GM19438 (cell line): ENCODE measurements around the gene TMEM252.

Source experiments
- ATAC-seq: cut with Tn5 transposase; IDR thresholded peaks from one replicate; pipeline ENCODE4 v1.9.1; 2021; ENCODE audit warnings: low read depth; ENCODE audit not compliant: unreplicated experiment

The TMEM252 gene

DNA sequence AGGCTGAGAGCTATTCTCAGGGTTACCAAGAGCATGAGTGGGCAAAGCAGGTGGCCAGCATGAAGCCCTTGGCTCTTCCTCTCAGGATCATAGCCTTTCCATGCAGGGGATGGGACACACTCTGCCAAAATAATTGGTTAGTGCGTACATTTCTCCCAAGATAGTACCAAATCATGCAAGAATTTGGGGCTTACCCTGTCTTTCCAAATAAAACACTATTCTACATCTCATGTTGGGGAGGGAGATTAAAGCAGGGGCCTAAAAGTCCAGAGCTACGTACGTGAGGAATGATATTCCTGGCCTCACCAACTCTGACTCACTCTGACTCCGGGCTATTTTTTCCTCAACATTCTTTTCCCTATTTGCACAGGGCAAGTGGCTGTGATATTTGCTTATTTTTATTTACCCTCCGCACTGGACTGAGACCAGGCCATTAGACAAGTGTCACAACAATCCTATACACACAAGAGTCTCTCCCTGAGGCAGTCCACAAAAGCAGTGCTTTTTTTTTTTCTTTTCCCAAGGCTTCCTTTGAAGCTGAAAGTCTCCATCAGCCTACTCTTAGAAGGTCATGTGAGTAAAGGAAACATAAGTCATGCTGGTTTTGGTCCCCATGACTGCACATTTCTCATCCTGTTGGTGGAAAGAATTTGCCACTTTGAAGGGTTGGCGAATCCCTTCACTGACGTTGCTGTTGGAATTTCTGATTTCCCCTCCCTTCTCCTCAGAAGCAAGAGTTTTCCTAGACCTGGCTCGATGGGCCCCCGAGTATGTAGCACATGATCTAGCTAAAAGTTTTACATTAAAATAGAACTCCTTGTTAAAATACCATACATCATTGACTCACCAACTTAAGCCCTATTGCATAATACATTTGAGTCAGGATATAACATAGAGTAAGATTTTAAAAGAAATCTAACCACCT, 40.0 kb downstream of the TMEM252 start:
- ATAC-seq = no peak

DNA sequence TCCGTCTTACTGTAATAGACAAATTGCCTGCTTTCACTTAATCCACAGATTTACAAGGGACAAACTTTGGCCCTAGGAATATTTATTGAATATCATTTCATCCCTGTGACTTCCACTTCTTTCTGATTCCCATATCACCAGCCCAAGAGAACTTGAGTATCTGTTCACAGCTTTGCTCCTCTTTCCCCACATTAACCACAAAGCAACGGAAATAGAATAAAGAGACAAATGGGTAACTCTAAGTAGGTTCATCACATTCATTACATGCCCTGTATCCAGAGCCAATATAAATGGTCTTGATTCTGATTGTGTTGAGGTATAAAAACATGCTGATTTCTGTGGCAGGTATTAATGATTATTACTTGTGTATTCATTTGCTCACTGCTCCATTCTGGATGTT, 41.9 kb downstream of the TMEM252 start:
- no peak for ATAC-seq

DNA sequence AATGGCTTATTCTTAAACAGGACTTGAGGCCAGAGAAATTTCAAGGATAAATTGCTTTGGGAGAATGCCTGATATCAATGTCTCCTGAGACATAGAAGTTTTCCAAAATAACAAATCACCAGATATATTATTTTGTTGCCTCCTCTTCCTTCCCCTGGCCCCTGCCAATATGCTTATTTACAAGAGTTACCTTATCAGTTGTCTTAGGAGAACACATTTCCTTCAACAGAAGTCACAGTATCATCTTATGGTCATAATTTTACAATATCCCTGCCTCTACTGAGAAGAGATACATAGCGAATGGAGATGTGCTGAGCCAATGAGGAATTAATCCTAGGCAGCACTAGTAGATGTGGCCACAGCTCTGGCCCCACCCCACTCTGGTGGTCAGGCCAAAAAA, 43.1 kb downstream of the TMEM252 start:
- no peak for ATAC-seq

DNA sequence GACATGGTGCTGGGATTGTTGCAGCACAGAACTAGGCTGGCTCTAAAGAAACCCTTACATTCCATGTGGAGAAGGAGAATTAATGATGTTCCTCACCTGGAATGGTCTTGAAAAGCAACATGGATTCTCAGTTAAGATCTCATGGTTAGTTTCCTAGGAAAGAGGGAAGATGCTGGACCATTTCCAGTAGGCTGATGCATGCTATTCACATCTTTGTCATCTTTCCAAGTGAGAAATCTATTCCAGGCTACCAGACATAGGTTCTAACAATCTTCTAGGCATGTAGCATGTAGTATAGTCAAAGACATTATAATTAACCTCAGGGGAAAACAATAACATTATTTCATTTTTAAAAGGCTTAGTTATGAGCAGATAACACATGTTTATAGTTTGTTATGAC, 44.3 kb downstream of the TMEM252 start:
- no peak for ATAC-seq

DNA sequence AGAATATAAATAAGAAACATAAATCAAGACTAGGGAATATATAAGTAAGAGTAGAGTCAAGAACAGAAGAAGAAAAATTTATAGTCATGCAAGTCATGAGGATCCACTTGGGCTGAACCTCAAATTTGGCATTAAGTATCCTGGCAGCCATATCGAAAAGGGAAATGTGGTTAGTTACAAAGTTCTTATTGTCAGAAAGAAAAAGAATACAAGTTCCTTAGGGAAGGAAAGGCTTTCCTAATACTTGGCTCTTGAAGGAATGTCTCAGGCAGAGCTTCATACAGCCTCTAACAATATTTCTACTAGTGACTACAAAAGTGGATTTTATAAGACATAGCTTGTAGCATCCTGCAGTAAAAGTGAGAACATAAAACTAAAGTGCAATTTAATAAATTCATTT, 45.4 kb downstream of the TMEM252 start:
- no peak for ATAC-seq

DNA sequence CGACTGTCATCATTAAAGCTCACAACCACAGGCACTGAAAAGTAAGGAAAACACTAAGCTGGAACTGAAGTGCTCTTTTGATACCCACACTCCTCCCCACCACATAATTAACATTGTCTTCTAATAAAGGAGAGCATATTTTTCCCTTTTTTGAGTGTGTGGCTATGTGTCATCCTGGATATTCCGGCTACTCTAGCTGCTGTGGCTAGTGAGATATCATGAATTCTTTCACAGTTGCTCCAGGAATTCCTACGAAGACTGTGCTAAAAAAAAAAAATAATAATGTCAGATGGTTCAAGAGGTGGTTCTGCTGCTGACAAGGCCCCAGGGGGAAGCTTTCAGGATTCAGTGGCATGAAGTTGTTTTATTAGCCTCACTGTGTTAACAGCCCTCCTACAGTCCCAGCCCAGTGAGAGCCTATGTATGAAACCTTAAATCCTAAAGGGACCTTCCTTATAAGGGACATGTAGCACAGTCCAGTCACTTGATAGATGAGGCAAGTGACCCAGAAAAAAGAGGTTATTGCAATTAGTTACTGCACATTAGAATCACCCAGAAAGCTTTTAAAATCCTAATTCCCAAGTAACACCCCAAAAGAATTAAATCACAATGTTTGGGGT, 46.6 kb downstream of the TMEM252 start:
- no peak for ATAC-seq

DNA sequence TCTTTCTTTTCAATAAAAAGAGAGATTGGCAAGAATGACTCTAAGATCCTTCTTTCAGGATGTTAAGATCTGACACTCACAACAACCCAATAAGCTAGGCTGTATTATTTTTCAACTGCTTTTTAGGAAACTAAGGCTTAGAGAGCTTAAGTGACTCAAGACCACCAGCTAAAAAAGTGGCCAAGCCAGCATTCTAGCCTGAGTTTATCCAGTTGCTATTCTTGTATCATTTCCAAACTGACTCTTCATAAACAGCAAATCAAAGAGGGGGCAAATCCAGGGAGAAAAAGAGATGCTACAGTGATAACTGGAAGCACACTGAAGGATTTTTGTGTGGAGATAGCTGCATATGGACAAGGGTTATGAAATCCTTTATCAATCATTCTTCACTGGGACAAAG, 47.1 kb downstream of the TMEM252 start:
- no peak for ATAC-seq

DNA sequence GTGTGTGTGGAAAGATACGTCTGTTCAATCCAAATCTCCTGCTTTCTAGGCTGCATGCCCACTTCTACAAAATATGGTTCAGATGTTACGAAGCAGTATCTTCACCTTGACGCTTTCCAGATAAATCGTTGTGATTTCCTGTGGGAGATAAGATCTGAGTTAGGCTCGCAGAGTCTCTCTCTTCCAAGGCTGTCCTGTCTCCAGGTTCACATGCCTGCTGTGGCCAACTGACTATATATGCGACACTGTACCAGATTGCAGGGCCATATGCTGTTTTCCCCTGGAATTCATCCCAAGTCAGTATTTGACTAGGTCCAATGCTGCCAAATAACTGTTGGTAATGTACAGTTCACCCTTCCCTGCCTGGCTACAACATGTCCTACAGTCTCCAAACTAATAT, 47.9 kb downstream of the TMEM252 start:
- no peak for ATAC-seq

DNA sequence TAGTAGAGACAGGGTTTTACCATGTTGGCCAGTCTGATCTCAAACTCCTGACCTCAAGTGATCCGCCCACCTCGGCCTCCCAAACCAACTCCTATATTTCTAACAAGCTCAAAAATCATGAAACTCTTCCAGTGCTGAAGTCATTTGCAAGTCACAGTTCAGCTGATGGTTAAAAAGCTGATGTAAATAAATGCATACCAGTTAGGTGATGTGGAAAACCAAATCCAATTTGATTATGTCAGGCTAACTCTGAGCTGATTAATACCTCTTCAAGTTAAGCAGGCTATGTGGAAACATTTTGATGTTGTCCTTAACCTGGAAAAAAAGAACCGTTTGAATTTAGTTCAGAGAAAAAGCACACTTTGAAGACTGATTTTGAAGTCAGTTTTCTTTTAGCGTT, 51.0 kb downstream of the TMEM252 start:
- ATAC-seq = no peak

DNA sequence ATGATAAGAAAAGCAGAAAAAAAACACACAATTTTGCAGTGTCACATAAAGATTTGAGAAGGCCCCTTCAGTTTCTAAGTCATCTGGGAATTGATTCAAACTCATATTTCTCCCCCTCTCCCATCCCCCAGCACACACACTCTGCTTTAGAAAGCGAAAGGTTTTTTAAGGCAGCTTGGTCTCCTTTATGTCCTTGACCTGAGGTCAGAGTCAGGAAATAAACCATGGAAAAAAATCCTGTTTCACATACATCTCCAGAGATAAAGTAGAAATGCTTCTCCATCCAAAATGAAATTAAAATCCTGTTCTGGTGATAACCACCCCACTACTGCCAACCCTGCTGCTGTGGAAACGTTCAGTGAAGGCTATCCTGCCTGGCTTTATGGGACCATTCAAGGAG, 52.6 kb downstream of the TMEM252 start:
- no peak for ATAC-seq
